ENCODE measurements around the gene PRR23C.

DNA sequence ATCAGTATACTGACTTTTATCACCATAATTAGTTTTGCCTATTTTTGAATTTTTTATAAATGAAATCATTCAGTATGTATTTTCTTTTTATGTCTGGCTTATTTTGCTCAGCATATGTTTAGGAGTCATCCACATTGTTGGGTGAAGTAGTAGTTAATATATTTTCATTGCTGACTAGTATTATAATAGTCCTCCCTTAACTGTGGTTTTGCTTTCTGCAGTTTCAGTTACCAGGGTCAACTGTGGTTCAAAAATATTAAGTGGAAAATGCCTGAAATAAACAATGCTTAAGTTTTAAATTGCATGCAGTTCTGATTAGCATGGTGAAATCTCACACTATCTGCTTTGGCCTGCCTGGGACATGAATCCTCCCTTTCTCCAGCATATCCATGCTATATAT lies 39.5 kb upstream of the PRR23C start:
- TF ChIP-seq NFRKB (IDR thresholded peaks at IDR 0.05) (no peak), SP1 (IDR thresholded peaks at IDR 0.05) (no peak), ZNF384 (IDR thresholded peaks at IDR 0.05) (no peak), BHLHE40 (IDR thresholded peaks at IDR 0.05; ENCODE audit: borderline replicate concordance) (no peak), L3MBTL2 (conservative IDR thresholded peaks at IDR 0.05) (no peak), LEF1 (IDR thresholded peaks at IDR 0.05; ENCODE audit: borderline replicate concordance) (no peak), HDGF (IDR thresholded peaks at IDR 0.05; ENCODE audit: borderline replicate concordance) (no peak), TARDBP (IDR thresholded peaks at IDR 0.05) (no peak), FOXM1 (IDR thresholded peaks at IDR 0.05; ENCODE audit: borderline replicate concordance) (no peak)
- TF ChIP-seq, protein P1, sequence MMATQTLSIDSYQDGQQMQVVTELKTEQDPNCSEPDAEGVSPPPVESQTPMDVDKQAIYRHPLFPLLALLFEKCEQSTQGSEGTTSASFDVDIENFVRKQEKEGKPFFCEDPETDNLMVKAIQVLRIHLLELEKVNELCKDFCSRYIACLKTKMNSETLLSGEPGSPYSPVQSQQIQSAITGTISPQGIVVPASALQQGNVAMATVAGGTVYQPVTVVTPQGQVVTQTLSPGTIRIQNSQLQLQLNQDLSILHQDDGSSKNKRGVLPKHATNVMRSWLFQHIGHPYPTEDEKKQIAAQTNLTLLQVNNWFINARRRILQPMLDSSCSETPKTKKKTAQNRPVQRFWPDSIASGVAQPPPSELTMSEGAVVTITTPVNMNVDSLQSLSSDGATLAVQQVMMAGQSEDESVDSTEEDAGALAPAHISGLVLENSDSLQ (IDR thresholded peaks at IDR 0.05): no peak
